HG02973 (cell line): ENCODE data around the gene CFAP107.

Experiments used
- ATAC-seq: cut with Tn5 transposase; IDR thresholded peaks from one replicate; pipeline ENCODE4 v1.9.1; 2021; ENCODE audit warnings: moderate library complexity; ENCODE audit not compliant: unreplicated experiment

CFAP107 gene

DNA sequence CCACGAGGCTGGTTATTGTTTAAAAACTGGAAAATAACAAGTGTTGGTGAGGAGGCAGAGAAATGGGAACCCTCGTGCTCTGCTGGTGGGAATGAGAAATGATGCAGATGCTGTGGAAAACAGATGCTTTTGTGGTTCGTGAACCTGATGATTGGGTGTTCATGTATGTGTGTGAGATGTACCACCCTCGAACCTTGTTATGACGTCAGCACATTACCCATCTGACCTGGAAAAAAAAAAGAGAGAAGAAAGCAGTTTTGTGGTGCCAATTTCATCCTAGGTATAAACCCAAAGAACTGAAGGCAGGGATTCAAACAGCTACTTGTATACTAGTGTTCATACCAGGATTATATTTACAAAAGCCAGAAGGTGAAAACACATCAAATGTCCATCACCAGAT is 6.4 kb upstream of the CFAP107 start:
- ATAC-seq = no peak

DNA sequence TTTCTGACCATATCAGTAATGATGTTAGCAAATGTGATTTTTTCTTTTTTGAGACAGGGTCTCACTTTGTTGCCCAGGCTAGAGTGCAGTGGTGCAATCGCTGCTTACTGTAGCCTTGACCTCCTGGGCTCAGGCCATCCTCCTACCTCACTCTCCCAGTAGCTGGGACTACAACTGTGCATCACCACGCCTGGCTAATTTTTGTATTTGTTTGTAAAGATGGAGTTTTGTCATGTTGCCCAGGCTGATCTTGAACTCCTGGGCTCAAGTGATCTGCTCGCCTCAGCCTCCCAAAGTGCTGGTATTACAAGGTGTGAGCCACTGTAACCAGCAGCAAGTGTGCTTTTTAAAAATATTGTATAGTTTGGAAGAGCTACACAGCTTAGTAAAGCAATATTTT is 4.1 kb upstream of the CFAP107 start:
- no peak for ATAC-seq

DNA sequence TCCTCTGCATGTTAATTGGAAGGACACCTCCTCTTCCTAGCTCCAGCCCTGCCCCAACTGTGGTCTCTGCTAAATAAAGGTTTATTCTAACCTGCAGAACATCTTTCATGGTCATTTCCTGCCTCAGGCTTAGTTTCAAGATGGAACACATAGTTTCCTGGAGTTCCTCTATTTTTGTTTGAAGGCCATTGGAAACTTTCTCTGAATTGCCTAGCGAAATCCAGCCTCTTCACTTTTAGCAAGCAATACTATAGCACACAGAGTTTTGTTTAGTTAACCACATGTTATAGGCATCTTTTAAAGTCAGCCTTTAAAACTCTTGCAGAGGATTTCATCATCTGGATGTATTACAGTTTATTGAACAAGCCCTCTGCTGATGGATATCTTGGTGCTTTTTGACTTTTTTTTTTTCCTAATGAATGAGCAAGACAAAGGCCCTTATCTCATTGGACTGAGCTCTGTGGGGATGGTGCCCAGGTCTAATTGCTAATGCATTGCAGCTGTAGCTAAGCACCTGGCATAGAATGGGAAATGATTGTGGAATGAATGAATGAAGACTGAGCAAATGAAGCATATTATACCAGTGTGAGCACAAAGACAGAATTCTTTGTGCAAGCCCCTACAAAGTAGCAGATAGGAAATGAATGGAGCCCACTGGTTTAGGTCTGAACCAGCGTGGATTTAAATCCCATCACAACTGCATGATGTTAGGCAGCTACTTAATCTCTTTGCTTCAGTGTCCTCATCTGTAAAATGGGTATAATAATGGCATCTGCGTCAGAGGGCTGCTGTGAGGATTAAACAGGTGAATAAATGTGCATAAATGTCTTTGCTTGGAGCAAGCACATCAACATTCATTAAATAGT is 641 bp upstream of the CFAP107 start:
- no peak for ATAC-seq

GRCh38 chr1:12748778-12749355 is 2.9 kb downstream of the CFAP107 start:
- no peak for ATAC-seq

DNA sequence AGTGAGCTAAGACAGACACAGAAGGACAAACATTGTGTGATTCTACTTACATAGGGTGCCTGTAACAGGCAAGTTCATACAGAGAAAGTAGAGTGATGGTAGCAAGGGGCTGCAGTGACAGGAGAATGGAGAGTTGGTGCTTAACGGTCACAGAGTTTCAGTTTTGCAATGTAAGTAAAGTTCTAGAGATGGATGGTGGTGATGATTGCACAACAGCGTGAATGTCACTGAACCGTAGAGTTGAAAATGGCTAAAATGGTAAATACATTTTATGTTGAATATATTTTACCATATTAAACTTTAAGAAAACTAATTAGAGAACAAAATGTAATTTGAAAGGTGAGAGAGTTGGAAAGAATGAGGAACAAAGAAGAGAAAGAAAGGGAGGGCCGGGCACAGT is 8.7 kb downstream of the CFAP107 start:
- ATAC-seq = no peak

DNA sequence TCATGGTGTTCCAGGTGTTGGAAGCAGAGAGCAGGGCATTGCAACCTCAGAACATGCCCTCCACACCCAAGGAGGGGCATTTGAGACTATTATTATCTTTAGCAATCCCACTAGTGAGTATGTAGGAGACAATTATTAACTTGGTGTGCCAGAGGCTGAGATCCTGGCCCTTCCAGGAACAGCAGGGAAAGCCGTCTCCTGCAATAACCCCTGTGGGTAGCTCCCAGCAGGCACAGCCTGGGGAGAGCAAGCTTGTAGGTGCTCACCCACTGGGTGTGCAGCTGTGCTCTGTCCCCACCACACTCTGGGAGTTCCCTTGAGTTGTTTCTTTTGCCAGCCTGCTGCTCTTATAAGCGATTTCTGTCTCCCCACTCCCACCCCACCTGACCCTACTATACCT is 10.3 kb downstream of the CFAP107 start:
- no peak for ATAC-seq

GRCh38 chr1:12756768-12757413 is 10.9 kb downstream of the CFAP107 start:
- ATAC-seq = no peak

DNA sequence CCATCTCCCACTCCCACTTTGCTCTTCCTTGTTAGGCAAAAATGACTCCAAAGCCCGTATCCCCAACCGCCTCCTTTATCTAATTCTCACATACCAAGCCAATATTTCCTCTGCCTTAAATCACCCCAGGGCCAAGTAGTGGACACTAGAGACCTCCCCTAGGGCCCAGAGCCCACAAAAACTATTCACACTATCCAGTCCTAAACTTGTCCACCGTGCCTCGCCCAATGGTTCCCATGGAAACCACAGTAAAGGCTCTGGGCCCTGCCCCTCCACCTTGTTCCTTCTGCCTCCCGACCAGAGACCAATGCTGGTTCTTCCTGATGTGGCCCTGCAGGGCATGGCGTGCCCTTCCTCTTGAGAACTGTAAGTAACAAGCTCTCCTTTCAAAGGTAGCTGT is 11.8 kb downstream of the CFAP107 start:
- no peak for ATAC-seq

- ATAC-seq = no peak
Measured at GRCh38 chr1:12760256-12760795, 14.3 kb downstream of the CFAP107 start.

DNA sequence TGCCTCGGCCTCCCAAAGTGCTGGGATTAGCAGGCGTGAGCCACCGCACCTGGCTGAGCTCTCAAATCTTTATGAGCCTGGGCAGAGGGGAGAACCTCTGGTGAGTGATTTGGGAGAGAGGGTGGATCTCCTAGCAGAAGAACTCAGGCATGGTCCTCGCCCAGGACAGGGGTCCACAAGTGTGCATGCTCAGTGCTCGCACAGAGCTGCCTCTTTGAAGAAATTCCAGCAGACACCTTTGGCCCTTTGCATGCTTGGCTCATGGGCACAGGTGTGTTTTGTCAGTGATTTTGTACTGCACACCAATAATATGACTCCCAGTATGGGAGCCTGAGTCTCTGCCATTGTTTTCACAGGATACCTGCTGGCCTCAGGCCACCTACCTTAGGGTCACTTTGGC is 15.8 kb downstream of the CFAP107 start:
- ATAC-seq = no peak

DNA sequence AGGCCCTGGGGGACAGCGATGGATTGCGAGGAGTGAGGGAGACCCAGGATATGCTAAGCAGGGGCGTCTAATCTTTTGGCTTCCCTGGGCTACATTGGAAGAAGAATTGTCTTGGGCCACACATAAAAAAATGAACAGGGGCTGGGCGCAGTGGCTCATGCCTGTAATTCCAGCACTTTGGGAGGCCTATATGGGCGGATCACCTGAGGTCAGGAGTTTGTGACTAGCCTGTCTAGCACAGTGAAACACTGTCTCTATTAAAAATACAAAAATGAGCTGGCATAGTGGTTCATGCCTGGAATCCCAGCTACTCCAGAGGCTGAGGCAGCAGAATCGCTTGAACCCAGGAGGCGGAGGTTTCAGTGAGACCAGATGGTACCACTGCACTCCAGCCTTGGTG is 16.8 kb downstream of the CFAP107 start:
- ATAC-seq = no peak

DNA sequence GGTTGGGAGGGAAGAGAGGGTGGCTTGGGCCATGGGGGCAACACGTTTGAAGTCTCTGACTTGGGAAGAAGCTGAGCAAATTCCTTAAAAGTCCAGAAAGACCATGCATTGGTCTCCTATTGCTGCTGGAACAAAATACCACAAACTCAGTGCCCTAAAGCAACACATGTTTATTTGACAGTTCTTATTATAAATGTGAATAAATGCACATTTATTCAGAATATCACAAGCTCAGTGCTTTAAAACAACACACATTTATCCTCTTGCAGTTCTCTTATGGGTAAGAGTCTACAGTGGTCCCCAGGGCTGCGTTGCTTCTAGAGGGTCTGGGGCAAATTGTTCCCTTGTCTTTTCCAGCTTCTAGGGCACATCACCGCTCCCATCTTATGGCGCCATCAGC is 17.5 kb downstream of the CFAP107 start:
- no peak for ATAC-seq

GRCh38 chr1:12764016-12764415 is 18.0 kb downstream of the CFAP107 start:
- ATAC-seq = no peak

GRCh38 chr1:12769031-12769430 is 23.0 kb downstream of the CFAP107 start:
- no peak for ATAC-seq

DNA sequence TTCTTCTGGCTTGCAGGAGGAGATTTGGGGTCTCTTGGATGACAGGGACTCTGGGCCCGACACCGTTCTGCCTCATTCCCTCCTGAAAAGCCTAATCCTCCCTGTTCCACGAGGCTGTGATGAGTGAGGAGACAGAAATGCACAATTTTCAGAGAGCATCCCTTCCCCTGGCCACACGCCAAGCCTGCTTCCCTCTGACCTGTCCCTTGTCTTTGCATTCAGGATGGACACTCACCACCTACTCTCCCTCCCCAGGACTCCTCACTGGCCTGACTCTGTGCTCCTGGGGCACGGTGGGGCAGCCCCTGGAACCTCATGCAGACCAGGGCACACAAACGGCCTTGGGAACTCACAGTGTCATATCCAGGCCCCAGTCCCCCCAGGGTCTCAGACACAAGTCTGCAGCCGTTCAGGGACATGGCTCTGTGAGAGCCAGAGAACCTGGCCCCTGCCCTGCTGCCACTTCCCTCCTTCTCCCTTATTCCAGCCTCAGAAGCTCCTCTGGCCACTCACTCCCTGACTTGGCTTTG is 24.0 kb downstream of the CFAP107 start:
- ATAC-seq = no peak

DNA sequence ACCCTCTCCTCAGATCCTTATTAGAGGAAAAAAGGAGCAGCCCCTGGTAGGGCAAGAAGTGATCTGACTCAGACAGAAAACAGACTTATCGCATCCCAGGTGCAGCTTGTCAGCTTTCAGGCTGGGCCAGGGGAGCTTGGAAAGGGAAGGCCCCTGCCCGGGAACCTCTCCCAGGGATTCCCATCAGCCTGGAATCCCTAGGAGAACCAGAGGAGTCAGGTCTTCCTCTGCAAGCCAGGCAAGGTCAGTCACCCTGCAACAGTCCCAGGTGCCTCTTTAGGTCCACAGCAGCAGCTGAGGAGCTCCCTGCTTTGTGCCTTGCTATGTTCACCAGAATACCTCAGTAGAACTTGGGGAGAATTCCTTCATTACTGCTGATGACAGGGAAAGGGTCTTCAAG is 24.6 kb downstream of the CFAP107 start:
- ATAC-seq = no peak

- no peak for ATAC-seq
Measured at GRCh38 chr1:12771186-12771585, 25.2 kb downstream of the CFAP107 start.

DNA sequence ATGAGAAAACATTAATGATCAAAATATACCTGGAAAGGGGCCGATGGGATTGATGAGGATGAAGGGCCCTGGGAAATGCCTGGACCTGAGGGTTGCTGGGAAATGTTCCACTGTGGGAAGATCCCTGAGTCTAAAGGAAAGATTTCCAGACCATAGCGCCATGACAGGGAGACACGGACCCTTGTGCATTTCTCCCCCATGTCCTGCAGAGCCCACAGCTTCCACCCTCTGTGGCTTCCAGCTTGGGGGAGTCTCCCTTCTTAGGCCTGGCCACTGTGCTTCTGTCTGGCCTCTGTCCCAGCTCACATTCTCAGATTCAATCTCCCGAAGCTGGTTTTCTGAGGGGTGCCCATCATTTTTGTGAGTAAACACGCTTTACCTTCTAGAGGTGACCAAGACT is 26.5 kb downstream of the CFAP107 start:
- no peak for ATAC-seq

- no peak for ATAC-seq
Measured at GRCh38 chr1:12773438-12773837, 27.4 kb downstream of the CFAP107 start, which contains the start of gene PRAMEF12. Gene PRAMEF12 (plus strand): TSS chr1:12773738. CDS start chr1:12774868, 1,130 bp downstream.

DNA sequence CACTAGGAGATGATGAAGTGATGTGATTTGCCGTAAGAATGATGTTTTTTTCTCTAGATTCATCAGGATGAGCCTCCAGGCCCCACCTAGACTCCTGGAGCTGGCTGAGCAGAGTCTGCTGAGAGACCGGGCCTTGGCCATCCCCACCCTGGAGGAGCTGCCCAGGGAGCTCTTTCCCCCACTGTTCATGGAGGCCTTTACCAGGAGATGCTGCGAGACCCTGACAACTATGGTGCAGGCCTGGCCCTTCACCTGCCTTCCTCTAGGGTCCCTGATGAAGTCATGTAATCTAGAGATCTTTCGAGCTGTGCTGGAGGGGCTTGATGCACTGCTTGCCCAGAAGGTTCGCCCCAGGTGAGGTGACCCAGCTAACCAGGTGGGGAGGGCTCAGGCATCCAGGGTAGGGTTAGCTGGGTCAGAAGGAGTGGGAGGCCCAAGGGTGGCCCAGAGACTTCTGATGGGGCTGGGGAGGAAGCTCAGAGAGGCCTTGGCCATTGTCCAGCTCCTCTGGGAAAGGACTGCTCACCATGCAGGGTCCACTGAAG is 28.9 kb downstream of the CFAP107 start:
- ATAC-seq = no peak

- ATAC-seq = no peak
Measured at GRCh38 chr1:12775443-12775842, 29.4 kb downstream of the CFAP107 start.
